ENCODE data around the gene EZH1. TPM values are rescaled to one million over a fixed set of nuclear protein-coding genes. Genes with fewer than 3 reads are reported as not detected.

Gene EZH1
- total and polyA plus RNA-seq, 10 of the 15 experiments (the other 5 are each of a cell fraction or from before 2014, with no cell fraction given), result 6.1 to 43.3 (median 16.8) TPM

- TF ChIP-seq NFYA (IDR thresholded peaks at IDR 0.05; ENCODE audit: borderline replicate concordance, low read depth, low read length) (no peak), MEF2B (IDR thresholded peaks at IDR 0.05; ENCODE audit: partially characterized antibody, poor library complexity, severe bottlenecking) (no peak), NFIC (IDR thresholded peaks at IDR 0.05; ENCODE audit: low read depth, low read length) (no peak), SIN3A (IDR thresholded peaks at IDR 0.05; ENCODE audit: low read depth, low read length) (no peak), KDM1A (IDR thresholded peaks at IDR 0.05; ENCODE audit: borderline replicate concordance) (no peak), SRF (IDR thresholded peaks at IDR 0.05; ENCODE audit: low read depth in 2 of 2, low read length in 2 of 2) (no peak), ZNF24 (IDR thresholded peaks at IDR 0.05) (no peak), ZNF384 (IDR thresholded peaks at IDR 0.05; ENCODE audit: borderline replicate concordance, low read depth, low read length) (no peak), POLR2AphosphoS5 (IDR thresholded peaks at IDR 0.05; ENCODE audit: low read length) (no peak), SPI1 (IDR thresholded peaks at IDR 0.05; ENCODE audit: borderline replicate concordance, insufficient read depth, low read depth, low read length) (peak; percentile 81), YBX1 (IDR thresholded peaks at IDR 0.05) (no peak), ZBTB11 (CRISPR knock-in tag; IDR thresholded peaks at IDR 0.05) (no peak), IKZF1 (conservative IDR thresholded peaks at IDR 0.05) (peak; percentile 67), BCL3 (IDR thresholded peaks at IDR 0.05; ENCODE audit: borderline replicate concordance, insufficient read depth, low read depth, low read length, poor library complexity, severe bottlenecking) (no peak), MAX (IDR thresholded peaks at IDR 0.05; ENCODE audit: low read depth, low read length) (no peak), CHD2 (IDR thresholded peaks at IDR 0.05; ENCODE audit: borderline replicate concordance, low read depth, low read length) (0 out of 2 replicates have a peak, but pooled peaks have one; percentile 31), RFX5 (IDR thresholded peaks at IDR 0.05; ENCODE audit: low read depth, low read length) (no peak), E2F4 (IDR thresholded peaks at IDR 0.05; ENCODE audit: low read depth, low read length) (no peak), TBL1XR1 (IDR thresholded peaks at IDR 0.05; ENCODE audit: low read depth, low read length) (no peak), SUPT20H (IDR thresholded peaks at IDR 0.05; ENCODE audit: borderline replicate concordance, control insufficient read depth, low read depth, low read length) (no peak), SREBF1 (IDR thresholded peaks at IDR 0.05; ENCODE audit: low read length) (no peak), MYB (IDR thresholded peaks at IDR 0.05; ENCODE audit: borderline replicate concordance, low read depth, low read length) (no peak), TCF12 (IDR thresholded peaks at IDR 0.05; ENCODE audit: low read depth, low read length) (0 out of 2 replicates have a peak, but pooled peaks have one; percentile 35)
Measured at GRCh38 chr17:42759982-42760651, 15.3 kb upstream of the EZH1 start (continued).

Measured in GM12878 (cell line).